Measurements from ENCODE around the gene PICALM.

Gene PICALM

DNA sequence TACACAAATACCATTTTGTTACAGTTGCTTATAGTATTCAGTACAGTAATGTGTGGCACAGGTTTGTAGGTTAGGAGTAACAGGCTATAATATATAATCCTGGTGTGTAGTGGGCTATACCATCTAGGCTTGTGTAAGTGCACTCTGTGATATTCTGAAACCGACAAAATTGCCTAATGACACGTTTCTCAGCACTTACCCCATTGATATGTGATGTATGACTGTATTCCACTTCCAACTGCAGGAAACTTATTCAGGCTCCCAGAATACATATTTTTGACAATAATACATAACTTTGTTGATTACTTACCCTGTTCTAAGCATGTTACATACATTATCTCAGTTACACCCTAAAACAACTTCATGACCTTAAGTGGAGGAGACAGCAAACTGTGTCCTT, 5.1 kb upstream of the PICALM start:
- ATAC-seq, result no peak

DNA sequence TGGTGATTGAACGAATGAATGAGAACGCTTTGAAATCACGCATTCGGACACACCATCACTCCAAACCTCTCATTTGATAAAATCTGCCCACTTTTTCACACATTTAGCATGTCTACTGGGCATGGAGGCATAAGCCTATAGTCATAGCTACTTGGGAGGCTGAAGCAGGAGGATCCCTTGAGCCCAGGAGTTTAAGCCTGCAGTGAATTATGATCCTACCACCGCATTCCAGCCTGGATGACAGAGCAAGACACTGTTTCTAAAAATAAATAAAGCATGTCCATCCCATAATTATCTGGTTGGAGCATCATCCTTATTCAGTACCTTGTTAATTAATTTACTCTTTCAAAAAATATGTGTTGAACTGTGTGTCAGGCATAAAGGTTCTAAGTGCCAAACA, 3.3 kb upstream of the PICALM start:
- ATAC-seq, result no peak

DNA sequence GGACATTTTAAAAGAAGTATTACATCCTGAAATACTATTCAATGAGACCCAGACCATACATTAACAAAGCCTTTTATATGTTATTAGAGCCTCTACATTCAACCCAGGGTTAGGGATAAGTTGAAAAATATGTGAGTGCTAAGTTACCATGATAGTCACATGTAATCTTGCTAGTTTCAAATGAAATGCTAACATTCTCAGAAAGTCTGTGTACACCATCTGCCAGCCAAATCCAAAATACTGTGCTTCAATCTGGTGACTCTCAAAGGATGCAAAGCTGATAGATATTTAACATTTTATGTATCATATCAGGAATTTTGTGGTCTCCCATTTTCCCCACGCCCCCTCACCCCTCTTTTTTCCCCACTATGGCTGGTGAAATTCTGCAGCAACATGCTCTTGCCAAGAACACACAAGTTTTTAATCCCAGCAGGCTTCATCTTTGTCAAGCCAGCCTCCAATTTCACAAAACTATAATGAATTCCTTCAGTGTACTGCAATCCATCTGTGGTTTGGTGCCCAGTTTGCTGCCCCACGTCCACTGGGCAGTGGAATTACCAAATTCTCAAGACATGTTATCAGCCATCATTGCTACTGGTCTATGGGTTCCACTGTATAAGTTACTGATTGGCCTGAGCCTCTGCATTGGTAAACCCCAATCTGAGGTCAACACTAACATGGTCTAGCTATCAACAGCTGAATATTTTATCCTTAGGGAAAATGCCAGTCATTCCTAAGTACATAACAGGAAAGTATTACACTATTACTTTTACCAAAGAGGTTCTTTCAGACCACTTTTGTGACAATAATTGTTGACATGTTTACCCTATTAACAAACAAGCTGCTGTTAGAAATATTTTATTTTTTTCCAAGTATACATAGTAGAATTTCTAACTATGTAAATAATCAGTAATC, 1.5 kb upstream of the PICALM start:
- ATAC-seq, result no peak

DNA sequence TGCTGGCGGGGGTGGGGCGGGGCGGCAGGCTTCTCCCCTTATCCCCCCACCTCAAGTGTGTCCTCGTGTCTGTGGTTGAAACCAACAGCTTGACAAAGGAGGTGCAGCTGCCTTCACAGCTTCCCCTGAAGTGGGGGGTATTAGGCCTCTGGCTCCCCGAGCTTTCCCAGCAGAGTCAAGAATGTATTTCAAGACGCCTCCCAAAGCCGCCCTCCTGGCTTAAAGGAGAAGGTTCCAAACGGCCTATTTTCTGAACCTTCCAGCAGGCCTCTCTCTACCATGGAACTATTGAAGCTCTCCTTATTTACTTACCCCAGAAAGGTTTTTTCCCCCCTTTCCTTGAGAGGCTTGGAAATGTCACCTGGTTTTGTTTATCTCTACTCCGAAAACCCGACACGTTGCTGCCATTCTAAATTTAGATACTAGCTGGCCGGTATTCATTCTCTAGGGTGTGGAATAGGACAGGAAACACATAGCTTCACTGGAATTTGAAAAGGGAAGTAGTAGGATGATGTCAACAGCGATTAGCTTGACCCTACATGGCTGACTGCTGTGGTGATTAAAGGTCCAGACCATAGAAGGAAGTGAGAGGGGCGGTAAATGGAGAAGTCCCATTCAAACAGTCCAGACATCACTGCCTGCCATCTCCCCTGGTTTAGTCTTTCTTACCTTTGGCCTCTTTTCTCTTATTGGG, 671 bp upstream of the PICALM start:
- no peak for ATAC-seq

DNA sequence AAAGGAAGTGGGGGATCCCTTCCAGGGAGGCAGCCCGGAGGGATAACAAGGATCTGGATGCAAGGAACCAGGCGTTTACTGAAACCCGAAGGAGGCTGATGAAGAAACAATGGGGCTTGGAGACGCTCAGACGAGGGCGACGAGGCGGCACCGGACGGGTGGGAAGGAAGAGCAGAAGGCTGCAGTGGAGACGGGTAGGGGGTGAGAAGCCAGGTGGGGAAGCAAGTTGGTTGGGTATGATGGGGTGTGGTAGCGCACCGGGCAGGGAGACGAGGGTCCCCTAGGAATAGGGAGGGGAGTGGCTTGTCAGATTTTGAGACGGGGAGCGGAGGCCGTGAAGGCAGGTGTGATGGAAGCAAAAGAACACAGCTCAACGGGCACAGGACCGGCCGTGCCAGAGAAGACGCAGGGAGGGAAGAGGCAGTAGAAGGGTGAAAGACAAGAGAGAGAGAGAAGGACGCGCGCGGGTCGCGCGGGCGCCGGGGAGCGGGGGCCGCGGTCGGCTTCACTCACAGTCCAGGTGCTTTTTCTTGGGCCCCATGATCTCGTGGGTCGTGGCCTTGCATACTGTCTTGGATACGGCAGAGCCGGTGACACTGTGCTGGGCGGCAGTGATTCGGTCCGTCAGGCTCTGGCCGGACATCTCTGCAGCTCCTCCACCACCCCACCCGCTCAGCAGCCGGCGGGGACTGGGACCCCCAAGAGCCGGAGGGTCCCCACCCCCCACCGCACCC, 579 bp downstream of the PICALM start:
- ATAC-seq, result peak; percentile 11 to 13

DNA sequence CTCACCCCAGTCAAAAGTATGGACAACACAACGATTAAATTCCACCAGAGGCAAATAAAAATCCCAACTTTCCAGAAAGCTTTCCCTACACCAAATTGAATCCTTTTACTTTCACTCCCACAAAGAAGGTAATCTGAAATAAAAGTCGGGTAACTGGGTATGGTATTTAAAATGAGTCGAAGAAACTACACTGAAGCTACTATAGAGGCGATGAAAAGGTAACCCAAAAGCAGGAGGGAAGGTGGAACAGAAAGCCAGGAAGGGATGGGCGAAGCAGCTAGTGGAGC, 1.1 kb downstream of the PICALM start:
- no peak for ATAC-seq

DNA sequence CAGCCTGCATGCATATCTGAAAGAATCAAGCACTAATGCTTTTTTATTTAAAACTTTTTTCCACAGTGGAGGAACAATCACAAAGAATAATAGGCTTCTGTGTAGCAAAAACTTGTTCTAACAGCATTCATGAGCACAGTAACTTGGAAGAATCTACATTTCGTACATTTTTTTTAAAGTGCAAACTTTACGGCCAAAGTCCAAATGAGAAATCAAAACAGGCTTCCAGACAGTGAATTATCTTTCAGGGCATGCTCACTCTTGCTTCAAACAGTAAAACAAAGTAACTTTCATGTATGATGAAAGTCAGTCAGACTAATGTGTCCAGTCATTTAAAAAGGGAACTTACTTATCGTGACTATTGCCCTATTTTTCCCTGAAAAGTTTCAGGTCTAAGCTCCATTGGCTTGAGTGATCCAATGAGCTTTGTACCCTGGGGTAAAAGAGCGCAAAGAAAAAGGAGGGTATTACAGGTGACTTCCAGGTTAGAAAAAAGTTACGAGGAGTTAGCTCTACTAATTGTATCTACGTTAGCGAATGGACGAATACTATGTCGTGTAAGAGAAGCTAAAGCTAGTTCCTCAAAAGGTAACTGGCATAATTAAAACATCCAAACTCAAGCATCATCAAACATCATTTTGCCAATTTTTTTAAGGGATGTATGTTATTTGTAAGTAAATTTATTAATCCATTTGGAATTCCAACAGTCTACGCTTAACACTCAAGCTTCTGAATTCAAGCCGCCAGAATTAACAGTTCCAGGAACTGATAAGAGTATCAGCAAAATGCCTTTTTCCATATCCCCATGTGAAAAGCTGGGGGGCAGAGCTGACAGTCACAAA, 1.7 kb downstream of the PICALM start:
- peak; percentile 4 to 9 for ATAC-seq

DNA sequence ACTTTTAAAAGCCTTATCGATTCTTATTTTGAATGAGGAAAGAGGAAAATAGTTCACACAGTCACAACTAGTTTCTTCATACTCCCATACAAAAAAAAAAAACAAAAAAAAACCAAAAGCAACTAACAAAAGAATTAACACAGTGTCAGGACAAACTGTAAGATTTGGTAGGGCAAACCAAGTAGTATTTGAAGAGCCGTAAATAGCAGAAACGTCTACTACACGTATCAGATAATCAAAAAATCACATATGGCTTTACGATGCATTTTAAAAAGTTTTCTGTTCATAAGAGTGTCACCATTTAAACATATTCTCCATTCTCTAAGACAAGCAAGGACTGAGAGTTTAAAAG, 2.3 kb downstream of the PICALM start:
- ATAC-seq, result no peak

DNA sequence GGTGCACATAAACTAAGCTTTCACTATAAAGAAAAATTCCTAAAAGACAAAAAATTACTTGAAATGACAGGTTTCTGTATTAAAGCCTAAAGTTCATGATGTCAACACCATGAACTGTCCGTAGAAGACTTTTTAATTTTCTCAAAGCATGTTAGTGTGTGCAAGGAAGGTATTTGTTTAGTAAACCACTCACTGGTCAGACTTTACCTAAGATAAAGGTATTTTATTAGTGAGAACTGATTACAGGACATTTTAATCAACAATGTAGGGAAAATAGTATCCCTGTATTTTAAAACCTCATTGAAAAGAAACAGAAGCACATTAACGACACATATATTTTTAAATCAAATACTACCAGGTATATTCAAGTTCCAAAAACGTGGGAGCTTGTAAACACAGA, 2.9 kb downstream of the PICALM start:
- no peak for ATAC-seq

DNA sequence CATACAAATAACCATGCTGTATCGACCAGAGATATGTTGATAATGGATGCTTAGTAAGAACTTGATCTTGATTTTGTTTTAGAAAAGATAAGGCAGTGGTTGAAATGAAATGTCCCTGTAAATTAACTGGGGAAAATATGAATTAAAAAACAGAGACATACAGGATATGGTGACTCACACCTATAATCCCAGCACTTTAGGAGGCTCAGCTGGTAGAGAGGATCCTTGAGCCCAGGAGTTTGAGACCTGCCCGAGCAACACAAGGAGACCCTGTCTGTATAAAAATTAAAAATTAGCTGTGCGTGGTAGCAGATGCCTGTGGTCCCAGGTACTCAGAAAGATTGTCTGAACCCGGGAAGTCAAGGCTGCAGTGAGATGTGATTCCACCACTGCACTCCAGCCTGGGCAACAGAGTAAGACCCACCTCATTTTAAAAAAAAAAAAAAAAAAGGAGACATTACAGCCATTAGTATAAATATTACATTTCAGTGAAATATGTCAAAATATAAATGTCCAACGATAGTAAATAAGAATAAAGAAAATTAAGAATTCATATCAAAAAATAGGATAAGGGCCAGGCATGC, 4.6 kb downstream of the PICALM start:
- no peak for ATAC-seq

DNA sequence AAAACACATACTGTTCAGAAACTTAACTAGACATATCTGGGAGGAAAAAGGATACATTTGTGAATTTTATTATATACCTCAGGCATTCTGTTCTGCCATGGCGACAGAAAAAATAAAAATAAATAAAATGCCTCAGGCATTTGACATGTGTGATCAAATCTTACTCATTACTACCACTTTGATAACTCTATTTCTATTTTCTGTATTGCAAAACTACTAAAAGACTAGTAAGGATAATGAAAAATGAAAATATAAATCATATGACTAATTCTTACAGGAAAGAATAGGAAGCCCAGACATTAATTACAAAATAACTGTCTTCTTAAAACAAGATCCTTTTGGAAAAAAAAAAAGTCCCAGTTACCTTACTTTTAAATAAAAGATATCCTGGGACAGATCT, 5.3 kb downstream of the PICALM start:
- no peak for ATAC-seq

DNA sequence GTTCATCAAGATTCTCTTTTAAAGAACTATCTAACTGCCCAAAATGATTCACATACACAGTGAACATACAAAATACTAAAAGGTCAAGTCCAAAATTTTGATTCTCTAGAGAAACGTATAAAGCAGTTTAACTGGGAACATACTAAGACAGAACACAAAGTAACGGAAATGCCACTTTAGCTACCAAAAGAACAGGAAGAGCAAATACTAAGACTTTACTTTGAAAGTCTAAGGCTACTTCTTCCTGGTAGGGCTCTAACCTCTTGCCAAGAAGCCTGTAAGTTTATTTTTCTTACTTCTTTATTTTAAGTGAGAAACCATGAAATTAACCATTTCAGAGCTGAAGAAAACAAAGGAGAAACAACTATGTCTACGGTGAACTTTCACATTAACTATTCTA, 6.2 kb downstream of the PICALM start:
- ATAC-seq, result no peak

DNA sequence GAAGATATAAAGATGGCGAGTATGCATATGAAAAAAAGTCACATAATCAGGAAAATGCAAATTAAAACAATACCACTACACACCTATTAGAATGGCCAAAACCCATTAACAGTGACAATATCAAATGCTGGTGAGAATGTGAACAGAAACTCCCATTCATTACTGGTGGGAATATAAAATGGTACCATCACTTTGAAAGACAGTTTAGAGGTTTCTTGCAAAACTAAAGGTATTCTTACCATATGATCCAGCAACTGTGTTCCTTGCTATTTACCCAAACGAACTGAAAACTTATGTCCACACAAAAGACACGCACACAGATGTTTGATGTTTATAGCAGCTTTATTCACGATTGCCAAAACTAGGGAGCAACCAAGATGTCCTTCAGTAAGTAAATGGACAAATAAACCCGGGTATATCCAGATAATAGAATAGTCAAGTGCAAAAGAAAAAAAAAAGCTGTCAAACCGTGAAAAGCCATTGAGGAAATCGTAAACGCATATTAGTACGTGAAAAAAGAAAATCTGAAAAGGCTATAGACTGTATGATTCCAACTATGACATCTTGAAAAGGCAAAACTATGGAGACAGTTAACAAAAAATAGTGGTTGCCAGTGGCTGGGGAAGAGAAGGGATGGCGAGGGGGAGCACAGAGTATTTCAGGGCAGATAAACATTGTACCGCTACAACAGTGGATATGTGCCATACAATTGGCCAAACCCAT, 7.2 kb downstream of the PICALM start:
- ATAC-seq, result no peak

DNA sequence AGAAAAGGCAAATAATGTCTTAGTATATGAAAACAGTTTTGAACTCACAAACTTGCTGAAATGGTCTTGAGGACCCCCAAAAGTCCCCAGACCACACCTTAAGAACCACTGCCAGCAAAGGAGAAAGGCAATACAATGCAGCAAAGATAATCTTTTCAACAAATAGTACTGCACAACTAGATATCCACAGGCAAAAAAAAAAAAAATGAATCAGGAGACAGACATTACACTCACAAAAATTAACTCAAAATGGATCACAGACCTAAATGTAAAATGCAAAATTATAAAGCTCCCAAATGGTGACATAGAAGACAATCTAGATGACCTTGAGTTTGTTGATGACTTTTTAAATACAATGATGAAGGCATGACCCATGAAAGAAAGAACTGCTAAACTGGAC, 8.3 kb downstream of the PICALM start:
- no peak for ATAC-seq

DNA sequence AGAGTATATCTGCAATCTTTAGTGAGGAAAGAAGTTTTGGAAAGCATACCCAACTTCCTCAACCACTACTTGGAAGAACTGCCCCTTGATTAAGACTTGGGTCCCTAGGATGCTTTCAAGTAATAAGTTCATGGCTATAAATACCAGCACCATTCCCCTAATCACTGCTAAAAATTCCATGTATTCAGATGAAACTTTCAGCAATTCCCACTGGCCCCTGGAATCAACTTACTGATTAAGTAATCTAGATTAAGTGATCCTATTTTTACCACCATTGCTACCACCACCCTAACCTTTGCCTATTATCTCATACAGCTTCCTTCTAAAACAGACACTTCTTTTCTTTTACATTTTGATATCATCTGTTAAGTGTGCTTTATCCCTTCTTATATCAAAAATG, 10.5 kb downstream of the PICALM start:
- ATAC-seq, result no peak

DNA sequence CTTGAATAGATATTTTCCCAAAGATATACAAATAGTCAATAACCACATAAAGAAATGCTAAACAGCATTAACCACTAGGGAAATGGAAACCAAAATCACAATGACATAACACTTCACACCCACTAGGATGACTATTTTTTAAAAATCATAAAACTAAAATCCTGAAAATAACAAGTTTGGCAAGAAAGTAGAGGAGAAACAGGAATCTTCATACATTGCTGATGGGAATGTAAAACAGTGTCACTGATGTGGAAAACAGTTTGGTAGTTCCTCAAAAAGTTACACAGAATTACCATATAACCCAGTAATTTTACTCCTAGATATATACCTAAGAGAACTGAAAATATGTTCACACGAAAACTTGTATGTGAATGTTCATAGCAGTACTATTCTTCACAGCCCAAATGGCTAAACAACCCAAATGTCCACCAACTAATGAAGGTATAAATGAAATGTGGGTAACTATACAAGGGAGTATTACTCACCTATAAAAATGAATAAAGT, 12.5 kb downstream of the PICALM start:
- peak; percentile 21 to 50 for ATAC-seq

DNA sequence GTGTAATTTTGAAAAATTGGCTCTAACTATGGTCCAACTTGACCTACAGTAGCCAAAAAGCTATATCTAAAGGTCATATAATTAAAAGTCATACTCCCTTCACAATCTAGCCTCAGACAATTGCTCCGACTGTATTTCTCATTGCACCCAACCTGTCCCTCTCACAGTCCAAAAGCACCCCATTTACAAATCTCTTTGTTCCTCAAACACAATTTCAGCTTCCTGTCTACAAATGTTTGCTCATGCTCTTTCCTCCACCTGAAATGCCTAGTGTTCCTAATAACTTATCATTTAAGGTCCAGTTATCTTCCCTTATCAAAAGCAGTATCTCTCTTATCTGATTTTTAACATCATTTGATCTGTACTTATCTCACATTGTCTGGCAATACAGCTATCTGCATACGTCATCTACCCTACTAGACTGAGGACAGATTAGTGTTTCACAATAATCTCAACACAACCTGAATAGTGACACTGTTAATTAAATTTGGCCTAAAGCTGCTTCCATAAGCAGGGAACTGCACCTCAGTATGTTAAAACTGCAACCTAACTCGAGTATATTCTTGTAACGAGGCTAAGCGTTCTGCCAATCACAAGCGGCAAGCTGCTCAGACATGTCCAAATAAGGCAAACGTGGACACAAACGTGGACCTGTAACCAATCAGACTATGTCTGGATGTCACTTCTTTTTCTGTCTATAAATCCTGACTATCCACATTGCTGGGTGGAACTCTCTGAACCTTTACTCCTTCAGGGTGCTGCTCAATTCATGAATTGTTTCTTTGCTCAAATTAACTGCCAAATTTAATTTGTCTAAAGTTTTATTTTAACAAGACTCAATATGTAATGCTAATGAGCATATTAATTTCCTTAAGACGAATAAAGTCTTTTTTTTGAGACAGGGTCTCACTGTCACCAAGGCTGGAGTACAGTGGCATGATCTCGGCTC, 15.9 kb downstream of the PICALM start:
- no peak for ATAC-seq

DNA sequence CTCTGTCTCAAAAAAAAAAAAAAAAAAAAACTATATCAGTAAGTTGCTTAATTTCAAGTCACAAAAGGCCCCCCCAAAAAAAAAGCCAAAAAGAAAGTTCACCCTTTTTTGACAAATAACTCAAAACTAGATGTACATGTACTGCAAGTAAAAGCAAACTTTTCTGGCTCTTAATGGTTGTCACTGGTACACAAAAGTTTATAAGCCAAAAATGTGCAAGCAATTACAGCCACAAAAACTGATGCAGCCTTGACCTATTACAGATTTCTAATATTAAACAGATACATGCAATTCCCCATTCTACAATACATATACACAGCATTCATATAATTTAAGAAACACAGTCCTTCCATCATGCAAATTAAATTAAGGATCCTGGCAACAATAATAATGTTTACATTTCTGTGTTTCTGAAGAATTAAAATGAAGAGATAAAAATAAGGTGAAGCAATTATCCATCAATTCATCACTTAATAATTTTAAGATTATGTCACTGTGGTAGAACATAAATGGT, 18.6 kb downstream of the PICALM start:
- no peak for ATAC-seq

DNA sequence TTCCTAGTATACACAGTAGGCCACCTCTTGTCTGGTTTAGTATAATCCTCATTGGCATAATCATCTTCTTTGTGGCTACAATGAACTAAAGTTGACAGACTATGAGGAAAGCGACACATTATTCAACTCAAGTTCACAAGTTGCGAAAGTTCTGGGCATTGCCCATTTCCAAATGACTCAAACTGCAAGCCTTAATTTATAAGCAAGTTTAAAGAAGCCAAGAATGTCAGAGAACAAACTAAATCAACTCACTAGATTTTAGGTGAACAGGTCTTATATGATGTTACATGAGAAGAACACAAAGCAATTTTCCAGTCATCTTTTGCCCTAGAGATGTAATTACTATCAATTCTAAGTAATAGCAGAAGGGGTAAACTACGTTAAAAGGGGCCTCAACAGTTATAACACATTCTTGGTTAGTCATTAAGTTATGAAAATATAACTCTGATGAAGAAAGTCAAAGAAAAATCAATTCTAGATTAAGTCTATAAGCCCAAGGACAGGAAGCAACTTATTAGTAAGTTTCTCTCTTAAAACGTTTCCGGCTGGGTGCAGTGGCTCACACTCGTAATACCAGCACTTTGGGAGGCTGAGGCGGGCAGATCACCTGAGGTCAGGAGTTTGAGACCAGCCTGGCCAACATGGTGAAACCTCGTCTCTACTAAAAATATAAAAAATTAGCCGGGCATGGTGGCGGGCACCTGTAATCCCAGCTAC, 21.5 kb downstream of the PICALM start:
- ATAC-seq, result peak; percentile 75 to 77

DNA sequence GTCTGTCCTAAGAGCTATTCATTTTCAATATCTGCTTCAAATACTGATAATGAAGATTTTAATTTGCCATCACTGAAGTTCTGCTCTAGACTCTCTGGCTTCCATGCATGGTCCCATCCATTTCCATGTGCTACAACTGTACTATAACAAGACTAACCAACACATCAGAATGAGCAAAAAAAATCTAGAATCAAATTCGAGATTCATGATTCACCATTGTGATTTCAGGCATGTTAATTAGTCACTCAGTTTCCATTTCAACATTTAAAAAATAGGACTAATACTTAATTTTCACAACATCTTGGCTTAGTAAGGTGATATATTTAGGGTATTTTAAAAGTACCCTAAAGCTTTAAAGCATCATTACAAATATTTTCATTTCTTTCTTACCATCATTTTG, 22.8 kb downstream of the PICALM start:
- peak; percentile 22 to 25 for ATAC-seq
